GM15510 (cell line): ENCODE measurements around the gene DMKN.

Experiments used
- POLR2A ChIP-seq: IDR thresholded peaks from 3 replicates; pipeline ENCODE4 v1.6.1; 2011; ENCODE audit warnings: borderline replicate concordance; ENCODE audit not compliant: insufficient read length; ENCODE audit errors: extremely low read depth

DMKN gene

GRCh38 chr19:35497406-35497805, 16.0 kb downstream of the DMKN start:
- no peak for TF ChIP-seq POLR2A

GRCh38 chr19:35495107-35496064, 18.1 kb downstream of the DMKN start:
- no peak for TF ChIP-seq POLR2A

GRCh38 chr19:35493971-35494370, 19.5 kb downstream of the DMKN start:
- TF ChIP-seq POLR2A = no peak

GRCh38 chr19:35491836-35492360, 21.6 kb downstream of the DMKN start:
- TF ChIP-seq POLR2A = no peak

GRCh38 chr19:35490364-35490763, 23.1 kb downstream of the DMKN start, which contains the start of gene KRTDAP:
Gene KRTDAP, minus strand, starts transcription at chr19:35490464. Its CDS starts 22 bp downstream, at chr19:35490442.
- no peak for TF ChIP-seq POLR2A

- TF ChIP-seq POLR2A = no peak
Observed at GRCh38 chr19:35488677-35489076, 24.8 kb downstream of the DMKN start.

- TF ChIP-seq POLR2A = no peak
Observed at GRCh38 chr19:35487656-35488182, 25.7 kb downstream of the DMKN start.

- no peak for TF ChIP-seq POLR2A
Observed at GRCh38 chr19:35486268-35486708, 27.2 kb downstream of the DMKN start.

GRCh38 chr19:35484252-35485036, 29.0 kb downstream of the DMKN start:
- no peak for TF ChIP-seq POLR2A

GRCh38 chr19:35483089-35483488, 30.4 kb downstream of the DMKN start:
- no peak for TF ChIP-seq POLR2A

GRCh38 chr19:35478794-35479677, 34.4 kb downstream of the DMKN start:
- no peak for TF ChIP-seq POLR2A

- no peak for TF ChIP-seq POLR2A
Observed at GRCh38 chr19:35476149-35476548, 37.3 kb downstream of the DMKN start.

- TF ChIP-seq POLR2A = no peak
Observed at GRCh38 chr19:35474104-35474503, 39.3 kb downstream of the DMKN start.

- no peak for TF ChIP-seq POLR2A
Observed at GRCh38 chr19:35471946-35472345, 41.5 kb downstream of the DMKN start.
